ENCODE data around the gene GUCY1A2.

The GUCY1A2 gene

GRCh38 chr11:106998116-106998915 is 20.0 kb downstream of the GUCY1A2 start:
- TF ChIP-seq CTCF (IDR thresholded peaks at IDR 0.05), result no peak
- H3K9me3 ChIP-seq, result no peaks in the 10 kb centered on the region
- no peak overlapping the region for H3K4me3 ChIP-seq
- H3K27me3 ChIP-seq, result no peaks in the 10 kb centered on the region
- H3K36me3 ChIP-seq, result no peaks in the 10 kb centered on the region
- no peaks in the 10 kb centered on the region for H3K4me1 ChIP-seq
- intact Hi-C loops (cut with DNase I; ENCODE audit: low total_unique reads), result no loop called here
- DNase-seq, result no peak
- H3K27ac ChIP-seq, result no peak overlapping the region

GRCh38 chr11:106997227-106997626 is 21.0 kb downstream of the GUCY1A2 start:
- Histone ChIP-seq H3K4me1 (no peaks in the 10 kb centered on the region), H3K4me3 (no peak overlapping the region), H3K27ac (no peak overlapping the region), H3K9me3 (no peaks in the 10 kb centered on the region), H3K36me3 (no peaks in the 10 kb centered on the region), H3K27me3 (no peaks in the 10 kb centered on the region)
- intact Hi-C loops (cut with DNase I; ENCODE audit: low total_unique reads), result no loop called here
- TF ChIP-seq CTCF (IDR thresholded peaks at IDR 0.05), result no peak
- no peak for DNase-seq

GRCh38 chr11:106996691-106997090 is 21.6 kb downstream of the GUCY1A2 start:
- no peaks in the 10 kb centered on the region for H3K9me3 ChIP-seq
- intact Hi-C loops (cut with DNase I; ENCODE audit: low total_unique reads), result no loop called here
- H3K4me3 ChIP-seq, result no peak overlapping the region
- H3K27ac ChIP-seq, result no peak overlapping the region
- H3K27me3 ChIP-seq, result no peaks in the 10 kb centered on the region
- TF ChIP-seq CTCF (IDR thresholded peaks at IDR 0.05), result no peak
- DNase-seq, result no peak
- no peaks in the 10 kb centered on the region for H3K36me3 ChIP-seq
- H3K4me1 ChIP-seq, result no peaks in the 10 kb centered on the region

- H3K27ac ChIP-seq, result no peak overlapping the region
- no peak overlapping the region for H3K4me3 ChIP-seq
- no peaks in the 10 kb centered on the region for H3K36me3 ChIP-seq
- no peak for DNase-seq
- intact Hi-C loops (cut with DNase I; ENCODE audit: low total_unique reads), result no loop called here
- TF ChIP-seq CTCF (IDR thresholded peaks at IDR 0.05), result no peak
- H3K9me3 ChIP-seq, result no peaks in the 10 kb centered on the region
- no peaks in the 10 kb centered on the region for H3K4me1 ChIP-seq
- no peaks in the 10 kb centered on the region for H3K27me3 ChIP-seq
Measured at GRCh38 chr11:106990331-106990730, 27.9 kb downstream of the GUCY1A2 start.

- intact Hi-C loops (cut with DNase I; ENCODE audit: low total_unique reads), result no loop called here
- DNase-seq, result no peak
Measured at GRCh38 chr11:106989078-106989455, 29.2 kb downstream of the GUCY1A2 start.

More at GRCh38 chr11:106989078-106989455, 29.2 kb downstream of the GUCY1A2 start:
- no peaks in the 10 kb centered on the region for H3K4me1 ChIP-seq
- H3K36me3 ChIP-seq, result no peaks in the 10 kb centered on the region
- no peak overlapping the region for H3K27ac ChIP-seq
- TF ChIP-seq CTCF (IDR thresholded peaks at IDR 0.05), result no peak
- no peak overlapping the region for H3K4me3 ChIP-seq
- H3K9me3 ChIP-seq, result no peaks in the 10 kb centered on the region
- no peaks in the 10 kb centered on the region for H3K27me3 ChIP-seq

Data from tibial artery (tissue), 4 donors.